MM.1S (cell line): ENCODE measurements around the gene DDOST.

Source experiments
- DNase-seq: peaks from one replicate; pipeline ENCODE4 v3.0.0-alpha.2; 2015
- H2AFZ ChIP-seq: fragments of 300-600 bp; sonication (generic); 2 replicates; pipeline ENCODE4 v1.6.0; 2016; ENCODE audit warnings: antibody characterized with exemption, low read length
- H3F3A ChIP-seq: fragments of 300-600 bp; sonication (generic); 2 replicates; pipeline ENCODE4 v1.6.1; 2016; ENCODE audit warnings: mild to moderate bottlenecking, antibody characterized with exemption, low read length, moderate library complexity, mixed read lengths; ENCODE audit not compliant: insufficient read depth
- H3K27ac ChIP-seq: fragments of 300-600 bp; sonication (generic); 2 replicates; pipeline ENCODE4 v1.5.1; 2016; ENCODE audit warnings: mild to moderate bottlenecking, low read length
- H3K27me3 ChIP-seq: fragments of 300-600 bp; sonication (generic); replicated peaks from 2 replicates; pipeline ENCODE4 v1.6.0; 2016; ENCODE audit warnings: low read length; ENCODE audit not compliant: insufficient read depth
- H3K36me3 ChIP-seq: fragments of 300-600 bp; sonication (generic); replicated peaks from 2 replicates; pipeline ENCODE4 v1.6.1; 2016; ENCODE audit warnings: mild to moderate bottlenecking, low read length, mixed read lengths; ENCODE audit not compliant: insufficient read depth
- H3K4me1 ChIP-seq: fragments of 300-600 bp; sonication (generic); 2 replicates; pipeline ENCODE4 v1.6.1; 2016; ENCODE audit warnings: low read length, mixed read lengths
- H3K4me2 ChIP-seq: fragments of 300-600 bp; sonication (generic); 2 replicates; pipeline ENCODE4 v1.6.0; 2016; ENCODE audit warnings: low read depth, low read length
- H3K4me3 ChIP-seq: fragments of 300-600 bp; sonication (generic); 2 replicates; pipeline ENCODE4 v1.5.1; 2016; ENCODE audit warnings: low read length, mixed read lengths
- H3K79me2 ChIP-seq: fragments of 300-600 bp; sonication (generic); 2 replicates; pipeline ENCODE4 v1.6.1; 2016; ENCODE audit warnings: mixed run types, low read length, mixed read lengths
- H3K9ac ChIP-seq: fragments of 300-600 bp; sonication (generic); 2 replicates; pipeline ENCODE4 v1.6.1; 2016; ENCODE audit warnings: low read length, mixed read lengths
- H3K9me2 ChIP-seq: fragments of 300-600 bp; sonication (generic); replicated peaks from 2 replicates; pipeline ENCODE4 v1.6.1; 2016; ENCODE audit warnings: mild to moderate bottlenecking, low read length, mixed read lengths; ENCODE audit not compliant: insufficient read depth
- H3K9me3 ChIP-seq: fragments of 300-600 bp; sonication (generic); replicated peaks from 2 replicates; pipeline ENCODE4 v1.6.1; 2016; ENCODE audit warnings: mild to moderate bottlenecking, low read length, mixed read lengths; ENCODE audit not compliant: insufficient read depth
- H4K20me1 ChIP-seq: fragments of 300-600 bp; sonication (generic); 2 replicates; pipeline ENCODE4 v1.6.1; 2016; ENCODE audit warnings: mild to moderate bottlenecking, low read length, moderate library complexity, mixed read lengths; ENCODE audit not compliant: insufficient read depth
- CTCF ChIP-seq: fragments of 300-600 bp; sonication (generic); IDR thresholded peaks from 2 replicates; pipeline ENCODE4 v1.5.1; 2016; ENCODE audit warnings: antibody characterized with exemption, low read length, mixed read lengths
- EZH2 ChIP-seq: fragments of 300-600 bp; sonication (generic); optimal IDR thresholded peaks from 2 replicates; pipeline ENCODE3; 2017; ENCODE audit warnings: low read depth, mild to moderate bottlenecking, antibody characterized with exemption, low read length, mixed read lengths
- EZH2phosphoT487 ChIP-seq: fragments of 300-600 bp; sonication (generic); IDR thresholded peaks from 2 replicates; pipeline ENCODE4 v1.6.1; 2018; ENCODE audit warnings: antibody characterized with exemption, low read length

DDOST gene

GRCh38 chr1:20604678-20605077 is 56.5 kb downstream of the DDOST start:
- Histone ChIP-seq H3K27ac (no peak overlapping the region), H3K4me3 (no peak overlapping the region), H2AFZ (no peak overlapping the region), H3K9me3 (no peaks in the 10 kb centered on the region), H3K9ac (no peak overlapping the region), H3K4me1 (no peaks in the 10 kb centered on the region), H3K79me2 (no peaks in the 10 kb centered on the region), H3K4me2 (no peak overlapping the region), H3F3A (no peaks in the 10 kb centered on the region), H3K27me3 (peaks cover 28% of the 10 kb centered on the region), H3K9me2 (no peaks in the 10 kb centered on the region), H3K36me3 (no peaks in the 10 kb centered on the region), H4K20me1 (no peaks in the 10 kb centered on the region)
- no peak for DNase-seq
- no peak for TF ChIP-seq EZH2phosphoT487
- TF ChIP-seq EZH2, result no peak
- TF ChIP-seq CTCF, result no peak

DNA sequence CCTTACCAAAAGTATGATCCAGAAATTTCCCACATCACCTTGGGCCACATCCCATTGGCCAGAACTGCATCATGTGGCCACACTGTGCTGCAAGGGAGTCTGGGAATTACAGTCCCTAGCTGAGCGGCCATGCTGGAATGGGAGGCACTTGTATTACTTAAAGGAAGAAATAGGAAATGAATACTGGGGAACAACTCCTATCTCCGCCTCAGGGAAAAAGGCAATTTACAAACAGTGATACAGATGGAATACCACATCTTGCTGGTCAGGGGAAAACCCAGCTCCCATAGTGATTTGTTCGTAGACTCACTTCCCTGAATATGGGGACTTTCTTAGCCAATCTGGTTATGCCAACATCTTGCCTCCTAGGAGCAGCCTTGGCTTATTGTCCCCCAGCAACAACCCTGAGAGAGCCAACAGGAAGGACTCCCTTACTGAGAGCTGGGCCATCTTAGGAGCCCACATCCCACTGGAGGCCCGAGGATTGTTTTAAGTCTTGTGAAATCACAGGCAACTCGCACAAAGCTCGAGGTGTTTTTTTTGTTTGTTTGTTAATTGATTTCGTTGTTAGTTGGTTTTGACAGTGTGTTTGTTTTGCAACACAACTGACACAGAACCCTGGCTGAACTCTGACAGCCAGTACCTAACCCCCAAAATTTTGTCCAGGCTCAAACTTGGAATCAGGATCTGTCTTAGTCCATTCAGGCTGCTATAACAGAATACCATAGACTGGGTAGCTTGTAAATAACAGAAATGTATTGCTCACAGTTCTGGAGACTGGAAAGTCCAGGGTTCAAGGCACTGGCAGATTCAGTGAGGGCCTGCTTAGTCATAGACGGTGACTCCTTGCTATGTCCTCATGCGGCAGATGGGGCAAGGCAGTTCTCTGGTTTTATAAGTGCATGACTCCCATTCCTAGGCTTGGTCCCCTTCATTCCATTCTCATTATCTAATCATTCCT is 57.4 kb downstream of the DDOST start:
- Histone ChIP-seq H3K27ac (no peak overlapping the region), H3K9me2 (no peaks in the 10 kb centered on the region), H3K36me3 (no peaks in the 10 kb centered on the region), H2AFZ (no peak overlapping the region), H3K79me2 (no peaks in the 10 kb centered on the region), H3K4me1 (no peaks in the 10 kb centered on the region), H3K4me3 (no peak overlapping the region), H3K27me3 (peaks cover 27% of the 10 kb centered on the region), H4K20me1 (0 out of 2 replicates have a peak, but pooled peaks cover 2% of the 10 kb centered on the region), H3F3A (no peaks in the 10 kb centered on the region), H3K9me3 (no peaks in the 10 kb centered on the region), H3K4me2 (no peak overlapping the region), H3K9ac (no peak overlapping the region)
- no peak for DNase-seq
- TF ChIP-seq CTCF, result no peak
- no peak for TF ChIP-seq EZH2phosphoT487
- TF ChIP-seq EZH2, result no peak

DNA sequence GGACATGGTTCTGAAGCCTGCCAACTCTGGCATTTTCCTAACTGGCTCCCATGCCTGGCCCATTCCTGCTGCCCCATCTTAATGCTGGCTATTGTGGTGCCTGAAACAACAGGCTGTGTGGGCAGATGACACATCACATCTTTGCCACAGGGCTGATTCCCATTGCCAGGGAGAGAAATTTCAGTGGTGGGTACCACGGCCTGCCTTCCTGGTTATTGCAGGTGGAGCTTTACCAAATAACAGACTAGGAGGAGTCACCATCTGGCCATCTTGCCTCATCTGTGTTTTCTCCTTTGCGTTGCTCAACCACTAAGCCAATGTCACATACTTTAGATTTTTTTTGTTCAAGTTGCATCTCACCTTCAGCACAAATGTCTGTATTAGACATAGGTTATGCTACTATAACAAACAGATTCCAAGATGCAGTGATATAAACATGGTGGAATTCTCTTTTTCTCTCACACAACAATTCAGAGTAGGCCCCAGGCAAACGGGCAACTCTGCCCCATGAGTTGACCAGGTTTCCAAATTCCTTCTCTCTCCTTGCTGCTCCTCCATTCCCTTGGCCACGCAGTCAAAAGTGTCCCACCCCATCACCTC is 58.2 kb downstream of the DDOST start:
- 0 out of 2 replicates have a peak, but pooled peaks cover 2% of the 10 kb centered on the region for H4K20me1 ChIP-seq
- no peak overlapping the region for H3K4me3 ChIP-seq
- no peaks in the 10 kb centered on the region for H3K9me3 ChIP-seq
- no peaks in the 10 kb centered on the region for H3K9me2 ChIP-seq
- H3K27me3 ChIP-seq, result peaks cover 32% of the 10 kb centered on the region
- no peaks in the 10 kb centered on the region for H3K4me1 ChIP-seq
- no peaks in the 10 kb centered on the region for H3F3A ChIP-seq
- DNase-seq, result no peak
- H3K9ac ChIP-seq, result no peak overlapping the region
- TF ChIP-seq CTCF, result no peak
- no peak for TF ChIP-seq EZH2
- no peak for TF ChIP-seq EZH2phosphoT487
- no peaks in the 10 kb centered on the region for H3K79me2 ChIP-seq
- H3K27ac ChIP-seq, result no peak overlapping the region
- no peak overlapping the region for H2AFZ ChIP-seq
- no peak overlapping the region for H3K4me2 ChIP-seq
- no peaks in the 10 kb centered on the region for H3K36me3 ChIP-seq
